ENCODE measurements around the gene FMR1. TPM values are rescaled to one million over a fixed set of nuclear protein-coding genes. Genes with fewer than 3 reads are reported as not detected.

The FMR1 gene
- total and polyA plus RNA-seq, 10 donors = 20.6 to 78.4 (median 57.9) TPM

- H3K27me3 ChIP-seq (replicated peaks in 1 of 7) = no peaks in the 10 kb centered on the region
- H3K4me1 ChIP-seq = peaks cover 0 to 48% (median 7%) of the 10 kb centered on the region in 6 donors
- H3K27ac ChIP-seq = no peak overlapping the region
- TF ChIP-seq POLR2A (IDR thresholded peaks at IDR 0.05) (no peak), POLR2AphosphoS5 (IDR thresholded peaks at IDR 0.05) (no peak), CTCF (IDR thresholded peaks at IDR 0.05 in 8 of 11, conservative IDR thresholded peaks at IDR 0.05 in 3 of 11) (no peak)
- 18 to 61% (median 51%) methylated on average over 1 of the region's 1 CpG for WGBS, 5 donors
- H3K4me3 ChIP-seq = no peak overlapping the region
- H3K9me3 ChIP-seq = no peaks in the 10 kb centered on the region
- peaks cover 0 to 33% (median 0%) of the 10 kb centered on the region in 6 donors for H3K36me3 ChIP-seq
- intact Hi-C loops (cut with DNase I; ENCODE audit: low total_unique reads) = no loop called here
- DNase-seq = no peak
Observed at GRCh38 chrX:147923605-147924004, 11.9 kb downstream of the FMR1 start.

- 83 to 100% (median 96%) methylated on average over 4 of the region's 4 CpGs for WGBS, 5 donors
- intact Hi-C loops (cut with DNase I; ENCODE audit: low total_unique reads) = no loop called here
Observed at GRCh38 chrX:147927256-147927655, 15.5 kb downstream of the FMR1 start.

GRCh38 chrX:147933815-147934214, 22.1 kb downstream of the FMR1 start:
- no peaks in the 10 kb centered on the region for H3K9me3 ChIP-seq
- peaks cover 0 to 98% (median 14%) of the 10 kb centered on the region in 6 donors for H3K36me3 ChIP-seq
- H3K27ac ChIP-seq = no peak overlapping the region
- no peaks in the 10 kb centered on the region for H3K4me1 ChIP-seq
- H3K4me3 ChIP-seq = no peak overlapping the region
- TF ChIP-seq CTCF (IDR thresholded peaks at IDR 0.05 in 8 of 11, conservative IDR thresholded peaks at IDR 0.05 in 3 of 11) (no peak), POLR2A (IDR thresholded peaks at IDR 0.05) (no peak), POLR2AphosphoS5 (IDR thresholded peaks at IDR 0.05) (no peak)
- intact Hi-C loops (cut with DNase I; ENCODE audit: low total_unique reads) = no loop called here
- no peaks in the 10 kb centered on the region for H3K27me3 ChIP-seq (replicated peaks in 1 of 7)
- WGBS, 5 donors = 86 to 100% (median 95%) methylated on average over 1 of the region's 1 CpG
- no peak for DNase-seq

More at GRCh38 chrX:147927256-147927655, 15.5 kb downstream of the FMR1 start:
- no peaks in the 10 kb centered on the region for H3K27me3 ChIP-seq (replicated peaks in 1 of 7)
- no peak overlapping the region for H3K4me3 ChIP-seq
- DNase-seq = no peak
- H3K4me1 ChIP-seq = peaks cover 0 to 12% (median 0%) of the 10 kb centered on the region in 6 donors
- H3K36me3 ChIP-seq = peaks cover 0 to 67% (median 0%) of the 10 kb centered on the region in 6 donors
- TF ChIP-seq POLR2AphosphoS5 (IDR thresholded peaks at IDR 0.05) = no peak
- TF ChIP-seq CTCF (IDR thresholded peaks at IDR 0.05 in 8 of 11, conservative IDR thresholded peaks at IDR 0.05 in 3 of 11) = no peak
- H3K27ac ChIP-seq = no peak overlapping the region
- H3K9me3 ChIP-seq = no peaks in the 10 kb centered on the region

- WGBS, 5 donors = 67 to 95% (median 91%) methylated on average over 3 of the region's 3 CpGs
- no peaks in the 10 kb centered on the region for H3K9me3 ChIP-seq
- H3K4me1 ChIP-seq = no peaks in the 10 kb centered on the region
- no peak overlapping the region for H3K27ac ChIP-seq
- peaks cover 0 to 96% (median 15%) of the 10 kb centered on the region in 6 donors for H3K36me3 ChIP-seq
- H3K27me3 ChIP-seq (replicated peaks in 1 of 7) = no peaks in the 10 kb centered on the region
- no peak for DNase-seq
- intact Hi-C loops (cut with DNase I; ENCODE audit: low total_unique reads) = no loop called here
- H3K4me3 ChIP-seq = no peak overlapping the region
- no peak for TF ChIP-seq CTCF (IDR thresholded peaks at IDR 0.05 in 8 of 11, conservative IDR thresholded peaks at IDR 0.05 in 3 of 11)
Observed at GRCh38 chrX:147935156-147935758, 23.5 kb downstream of the FMR1 start.
